Measurements from ENCODE around the gene SAA2. TPM values are rescaled to one million over a fixed set of nuclear protein-coding genes. Genes with fewer than 3 reads are reported as not detected.

The SAA2 gene
- total RNA-seq, 1 donor from 2014 or later: 77.4 TPM

GRCh38 chr11:18222814-18223421 is 25.6 kb downstream of the SAA2 start:
- Histone ChIP-seq H3K4me1 (no peaks in the 10 kb centered on the region), H3K9me3 (peaks cover 0 to 8% of the 10 kb centered on the region in 2 donors), H3K27ac (no peak overlapping the region), H3K4me3 (no peak overlapping the region), H3K27me3 (no peaks in the 10 kb centered on the region), H3K36me3 (no peaks in the 10 kb centered on the region)
- intact Hi-C loops (cut with DNase I): no loop called here
- DNase-seq (ENCODE audit: low spot score in 2 of 2): no peak
- TF ChIP-seq CTCF (IDR thresholded peaks at IDR 0.05): no peak

- no peak overlapping the region for H3K27ac ChIP-seq
- no peak for DNase-seq (ENCODE audit: low spot score in 2 of 2)
- no peaks in the 10 kb centered on the region for H3K36me3 ChIP-seq
- H3K9me3 ChIP-seq: peaks cover 3 to 8% of the 10 kb centered on the region in 2 donors
- TF ChIP-seq CTCF (IDR thresholded peaks at IDR 0.05): no peak
- no peaks in the 10 kb centered on the region for H3K4me1 ChIP-seq
- no peaks in the 10 kb centered on the region for H3K27me3 ChIP-seq
- intact Hi-C loops (cut with DNase I): no loop called here
- no peak overlapping the region for H3K4me3 ChIP-seq
Measured at GRCh38 chr11:18221274-18221876, 27.1 kb downstream of the SAA2 start.

GRCh38 chr11:18209058-18209457 is 39.4 kb downstream of the SAA2 start:
- Histone ChIP-seq H3K4me3 (no peak overlapping the region), H3K36me3 (no peaks in the 10 kb centered on the region), H3K9me3 (no peaks in the 10 kb centered on the region), H3K4me1 (no peaks in the 10 kb centered on the region), H3K27me3 (no peaks in the 10 kb centered on the region), H3K27ac (no peak overlapping the region)
- TF ChIP-seq CTCF (IDR thresholded peaks at IDR 0.05): no peak
- intact Hi-C loops (cut with DNase I): no loop called here
- DNase-seq (ENCODE audit: low spot score in 2 of 2): no peak

- no peaks in the 10 kb centered on the region for H3K9me3 ChIP-seq
- H3K27ac ChIP-seq: no peak overlapping the region
- H3K36me3 ChIP-seq: no peaks in the 10 kb centered on the region
- no peak for TF ChIP-seq CTCF (IDR thresholded peaks at IDR 0.05)
- DNase-seq (ENCODE audit: low spot score in 2 of 2): no peak
- no peaks in the 10 kb centered on the region for H3K27me3 ChIP-seq
- no peaks in the 10 kb centered on the region for H3K4me1 ChIP-seq
- intact Hi-C loops (cut with DNase I): no loop called here
- no peak overlapping the region for H3K4me3 ChIP-seq
Measured at GRCh38 chr11:18204771-18205170, 43.7 kb downstream of the SAA2 start.

- H3K27me3 ChIP-seq: no peaks in the 10 kb centered on the region
- intact Hi-C loops (cut with DNase I): no loop called here
- H3K4me3 ChIP-seq: no peak overlapping the region
- no peak for DNase-seq (ENCODE audit: low spot score in 2 of 2)
- H3K36me3 ChIP-seq: no peaks in the 10 kb centered on the region
- H3K9me3 ChIP-seq: no peaks in the 10 kb centered on the region
- H3K4me1 ChIP-seq: no peaks in the 10 kb centered on the region
- no peak for TF ChIP-seq CTCF (IDR thresholded peaks at IDR 0.05)
- no peak overlapping the region for H3K27ac ChIP-seq
Measured at GRCh38 chr11:18204220-18204619, 44.2 kb downstream of the SAA2 start.

Data from ascending aorta (tissue), 2 donors.